GM19025 (cell line): ENCODE measurements around the gene TIMM17A.
"Not testable (repeated sequence)": the region's sequence is repeated elsewhere in the genome, so short reads cannot be mapped to it uniquely, and the experiment has no call there.

ENCODE experiments used
- ATAC-seq: cut with Tn5 transposase; IDR thresholded peaks from one replicate; pipeline ENCODE4 v1.9.1; 2021; ENCODE audit warnings: mild to moderate bottlenecking, low read depth, moderate library complexity; ENCODE audit not compliant: unreplicated experiment

Gene TIMM17A

DNA sequence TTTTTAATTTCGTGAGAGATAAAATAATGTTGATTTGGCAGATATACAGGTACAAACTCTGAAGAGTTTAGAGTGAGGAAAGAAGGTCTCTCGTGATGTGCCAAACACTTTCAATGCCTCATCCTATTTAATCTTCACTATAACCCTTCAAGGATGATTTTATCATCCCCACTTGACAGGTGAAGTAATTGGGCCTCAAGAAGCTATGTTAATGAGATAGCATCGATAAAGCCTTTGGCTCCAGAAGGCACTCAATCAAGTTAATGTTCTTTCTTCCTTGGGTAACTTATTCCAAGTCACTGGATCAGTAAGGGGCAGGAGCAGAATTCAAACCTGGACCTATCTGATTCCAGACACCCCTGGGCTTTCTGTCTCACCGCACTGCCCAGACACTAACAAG, 16.2 kb upstream of the TIMM17A start:
- no peak for ATAC-seq

DNA sequence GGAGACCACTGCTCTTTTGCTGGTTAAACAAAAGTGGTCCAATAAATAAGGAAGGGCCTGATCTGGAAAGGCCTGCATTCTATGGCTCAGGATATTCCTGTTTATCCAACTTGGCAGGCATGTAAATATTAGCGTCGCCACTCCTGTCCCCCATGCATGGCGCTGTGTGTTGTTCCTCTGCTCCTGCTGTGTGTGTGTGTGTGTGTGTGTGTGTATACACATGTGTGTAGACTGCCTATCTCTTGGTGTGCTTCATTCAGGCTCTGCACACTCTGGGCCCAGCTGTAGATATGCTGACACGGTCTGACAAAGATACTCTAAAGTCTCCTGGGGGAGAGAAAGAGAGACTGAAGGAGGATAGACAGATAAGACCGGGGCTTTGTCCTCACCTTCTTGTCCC, 15.7 kb upstream of the TIMM17A start:
- ATAC-seq = no peak

DNA sequence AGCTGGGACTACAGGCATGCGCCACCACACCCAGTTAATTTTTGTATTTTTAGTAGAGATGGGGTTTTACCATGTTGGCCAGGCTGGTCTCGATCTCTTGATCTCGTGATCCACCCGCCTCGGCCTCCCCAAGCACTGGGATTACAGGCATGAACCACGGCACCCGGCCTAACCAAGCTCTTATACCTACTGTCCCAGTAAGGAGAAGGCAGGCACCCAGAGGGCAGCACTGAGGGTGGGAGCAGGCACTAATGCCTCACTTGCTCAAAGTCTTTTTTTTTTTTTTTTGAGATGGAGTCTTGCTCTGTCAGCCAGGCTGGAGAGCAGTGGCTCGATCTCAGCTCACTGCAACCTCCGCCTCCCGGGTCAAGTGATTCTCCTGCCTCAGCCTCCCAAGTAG, 15.0 kb upstream of the TIMM17A start:
- ATAC-seq = not testable (repeated sequence)

DNA sequence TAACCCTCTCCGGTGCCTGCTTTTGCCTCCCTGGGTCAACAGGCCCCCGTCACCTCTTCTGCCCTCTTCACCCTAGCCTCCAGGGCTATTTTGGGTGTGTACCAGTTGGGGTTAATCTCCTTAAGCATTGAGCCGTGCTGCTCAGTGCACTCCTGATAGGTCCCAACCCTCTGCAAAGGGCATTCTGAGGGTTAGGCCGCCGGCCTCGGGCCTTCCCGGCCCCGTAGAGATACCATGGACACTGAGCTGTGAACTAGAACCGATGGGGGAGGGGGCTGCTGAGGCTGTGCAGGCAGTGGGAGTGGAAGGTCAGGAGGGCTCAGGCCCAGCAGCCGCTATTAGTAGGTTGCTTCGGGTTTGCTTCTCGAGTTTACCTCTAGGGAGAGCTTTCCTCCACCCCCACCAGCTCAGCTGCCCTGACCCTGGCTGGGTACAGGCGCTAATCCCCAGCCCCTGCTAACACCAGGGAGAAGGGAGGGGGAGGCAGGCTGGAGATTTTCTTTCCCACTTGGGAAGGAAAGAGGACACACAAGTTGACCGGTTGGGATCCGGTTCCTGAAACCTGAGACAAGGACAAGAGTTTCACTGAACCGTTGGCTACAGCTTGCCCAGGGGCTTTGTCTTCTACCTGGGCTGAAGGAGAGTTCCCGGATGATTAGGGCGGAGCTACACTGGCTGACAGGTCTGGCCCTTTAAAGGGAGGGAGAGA, 13.7 kb upstream of the TIMM17A start:
- ATAC-seq = no peak

DNA sequence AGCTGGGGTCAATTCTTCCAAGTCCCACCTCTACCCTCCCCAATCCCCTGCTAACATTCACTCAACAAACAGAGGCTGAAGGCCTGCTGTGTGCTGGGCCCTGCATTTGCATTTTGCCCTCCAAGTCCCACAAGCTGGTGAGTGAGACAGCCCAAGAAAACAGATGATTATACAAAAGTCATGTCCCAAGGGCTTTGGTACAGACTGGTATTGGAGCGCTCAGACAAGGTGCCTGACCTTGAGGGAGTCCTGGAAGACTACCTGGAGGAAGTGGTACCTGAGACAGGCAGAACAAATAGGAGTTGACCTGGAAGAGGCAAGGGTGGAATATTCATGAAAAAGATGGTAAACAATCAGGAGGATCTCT, 13.2 kb upstream of the TIMM17A start:
- no peak for ATAC-seq

DNA sequence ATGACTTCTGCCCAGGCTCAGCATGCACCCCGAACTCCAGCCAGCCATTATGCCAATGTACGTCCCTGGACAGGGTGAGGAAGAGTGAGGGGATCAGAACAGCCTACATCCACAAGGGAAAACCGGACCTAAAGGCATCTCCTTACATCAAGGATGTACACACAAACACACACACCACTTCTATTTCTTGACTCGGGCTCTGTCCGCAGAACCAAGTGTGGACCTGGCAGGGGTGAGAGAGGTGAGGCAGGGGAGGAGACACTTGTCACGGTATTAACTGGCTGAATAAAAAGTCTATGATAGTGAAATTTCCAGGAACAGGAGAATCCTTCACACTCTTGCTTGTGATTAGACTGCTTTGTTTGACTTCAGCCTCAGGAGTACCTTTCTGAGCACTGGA, 11.3 kb upstream of the TIMM17A start:
- ATAC-seq = no peak

DNA sequence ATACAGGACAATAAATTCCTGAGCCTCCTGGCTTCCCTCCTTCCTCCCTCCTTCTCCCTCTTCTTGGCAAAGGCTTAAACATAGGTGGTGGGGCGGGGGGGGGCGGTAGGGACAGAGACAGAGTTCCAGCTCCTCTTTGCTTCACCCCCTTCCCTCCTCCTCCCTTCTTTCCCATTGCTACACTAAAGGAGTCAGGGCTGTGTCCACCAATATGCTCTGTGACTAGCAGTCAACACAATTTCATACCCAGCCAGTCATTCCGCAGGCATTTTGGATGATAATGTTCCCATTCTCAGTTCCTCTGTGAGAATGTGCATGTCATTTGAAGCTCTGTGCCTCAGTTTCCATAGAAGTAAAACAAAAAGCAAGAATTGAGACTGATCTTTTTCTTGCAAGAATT, 10.7 kb upstream of the TIMM17A start:
- no peak for ATAC-seq

DNA sequence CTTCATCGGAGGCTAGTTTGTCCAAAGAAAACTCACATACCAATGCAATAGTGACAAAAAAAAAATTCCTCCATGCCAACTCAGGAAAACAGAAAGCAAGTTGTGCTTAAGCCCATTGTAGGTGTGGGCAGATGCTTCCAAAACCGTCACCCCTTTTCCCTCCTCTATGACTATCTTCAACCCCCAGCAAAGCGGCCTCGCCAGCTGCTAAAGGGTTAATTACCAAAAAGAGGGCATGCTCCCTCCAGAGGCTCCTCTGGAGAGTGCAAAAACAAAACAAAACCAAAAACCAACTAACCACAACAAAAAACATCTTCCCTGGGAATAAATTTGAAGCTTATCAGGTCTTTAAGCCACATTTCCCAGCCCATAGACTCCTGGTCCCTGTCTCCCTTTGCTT, 10.1 kb upstream of the TIMM17A start:
- ATAC-seq = no peak

DNA sequence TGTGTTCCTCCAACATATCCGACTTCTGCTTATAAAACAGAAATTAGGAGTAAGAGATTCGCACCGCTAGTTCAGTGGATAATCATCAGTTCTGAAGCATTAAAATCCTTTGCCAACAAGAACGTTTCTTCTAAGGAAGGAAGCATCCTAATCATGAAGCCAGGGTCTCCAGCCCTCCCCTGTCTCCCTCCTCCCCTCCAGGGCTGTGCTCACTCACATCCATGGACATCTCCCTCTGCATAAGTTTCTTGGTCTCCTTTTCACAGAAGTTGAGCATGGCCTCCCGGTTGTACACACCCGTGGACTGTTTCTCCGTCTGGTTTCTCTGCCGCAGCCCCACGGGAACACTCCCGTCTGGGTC, 9.5 kb upstream of the TIMM17A start:
- ATAC-seq = no peak

DNA sequence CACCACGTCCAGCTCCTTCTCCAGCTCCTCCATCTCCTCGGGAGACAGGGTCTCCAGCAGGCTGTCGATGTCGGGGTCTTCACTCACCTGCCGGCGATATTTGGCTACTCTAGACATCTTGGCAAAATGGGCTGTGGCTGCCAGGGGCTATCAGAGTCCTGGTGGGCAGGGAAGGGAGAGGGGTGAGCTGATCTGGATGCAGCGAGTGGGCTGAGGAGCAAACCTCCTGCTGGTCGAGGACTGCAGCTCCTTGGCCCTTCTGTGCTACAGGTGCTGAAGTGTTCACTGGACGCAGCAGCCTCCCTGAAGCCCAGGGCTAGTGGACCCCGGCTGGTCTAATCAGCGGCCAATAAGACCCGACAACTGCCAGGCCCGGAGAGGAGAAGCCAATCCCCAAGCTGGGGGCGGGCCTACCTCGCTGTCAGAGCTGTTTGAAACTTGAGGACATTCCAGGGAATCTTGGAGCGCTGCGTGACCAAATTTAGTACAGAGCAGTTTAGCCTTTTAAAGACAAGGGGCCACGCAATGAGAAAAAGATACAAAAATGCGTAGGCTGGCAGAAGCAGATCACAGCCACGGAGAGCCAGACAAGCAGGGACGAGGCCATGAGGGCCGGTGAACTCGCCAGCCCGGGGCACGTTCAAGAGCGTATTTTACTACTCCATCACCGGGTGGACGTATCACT, 8.9 kb upstream of the TIMM17A start, which contains the start of gene LMOD1:
TSS of gene LMOD1 (minus strand) at position 325 of the 685 bp plus-strand sequence. CDS start at position 117, 208 bp downstream.
- ATAC-seq = no peak

DNA sequence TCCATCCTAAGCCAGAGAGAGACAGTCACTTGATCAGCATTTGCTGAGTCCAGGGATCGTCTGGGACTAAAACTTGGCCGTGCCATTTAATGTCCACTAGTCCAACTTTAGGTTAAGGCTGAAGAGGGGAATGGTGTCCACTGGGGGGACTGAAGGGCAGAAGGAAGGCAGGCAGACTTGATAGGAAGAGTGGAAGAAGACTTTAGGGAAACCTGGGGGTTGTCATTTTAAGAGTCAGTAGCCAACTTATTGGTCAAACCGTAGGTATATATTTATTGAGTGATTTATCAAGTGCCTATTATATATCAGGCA, 7.7 kb upstream of the TIMM17A start:
- ATAC-seq = no peak

DNA sequence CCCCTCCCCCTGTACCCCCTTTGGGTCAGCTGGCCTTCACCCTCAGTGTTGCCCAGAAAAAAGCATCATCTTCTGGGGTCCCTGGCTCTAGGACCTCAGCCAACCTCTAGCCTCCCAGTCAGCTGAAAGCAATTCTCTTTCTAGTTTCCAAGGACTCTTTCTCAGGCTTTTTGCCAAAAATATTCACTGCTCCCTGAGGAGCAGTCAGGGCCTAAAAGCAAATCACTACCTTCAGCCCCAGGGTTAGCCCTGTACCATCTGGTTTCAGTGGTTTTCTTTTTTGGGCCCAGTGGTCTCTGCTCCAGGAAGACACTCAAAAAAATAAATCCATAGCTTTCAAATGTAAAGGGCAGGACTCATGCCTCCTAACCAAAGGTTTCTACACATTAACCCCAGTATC, 5.8 kb upstream of the TIMM17A start:
- no peak for ATAC-seq

DNA sequence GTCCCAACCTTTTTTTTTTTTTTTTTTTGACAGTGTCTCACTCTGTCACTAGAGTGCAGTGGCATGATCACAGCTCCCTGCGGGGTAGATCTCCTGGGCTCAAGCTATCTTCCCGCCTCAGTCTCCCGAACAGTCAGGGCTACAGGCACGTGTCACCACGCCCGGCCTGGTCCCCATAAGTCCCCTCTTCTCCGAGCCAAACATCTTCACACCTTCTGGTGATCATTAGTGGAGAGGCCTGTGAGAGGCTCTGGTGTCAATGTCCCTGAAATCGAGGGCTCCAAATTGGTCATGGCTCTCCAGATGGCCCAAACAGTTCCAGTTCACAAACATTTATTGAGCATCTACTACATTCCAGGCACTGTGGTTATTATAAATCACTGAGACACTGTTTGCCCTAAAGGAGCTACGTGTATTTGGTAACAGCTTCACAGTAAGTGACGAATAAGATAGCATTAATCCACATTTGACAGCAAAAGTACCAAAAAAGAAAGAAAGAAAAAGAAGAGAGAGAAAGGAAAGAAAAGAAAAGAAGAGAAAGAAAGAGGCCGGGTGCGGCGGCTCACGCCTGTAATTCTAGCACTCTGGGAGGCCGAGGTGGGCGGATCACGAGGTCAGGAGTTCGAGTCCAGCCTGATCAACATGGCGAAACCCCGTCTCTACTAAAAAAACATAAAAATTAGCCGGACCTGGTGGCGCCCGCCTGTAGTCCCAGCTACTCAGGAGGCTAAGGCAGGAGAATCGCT, 867 bp upstream of the TIMM17A start:
- ATAC-seq = no peak

DNA sequence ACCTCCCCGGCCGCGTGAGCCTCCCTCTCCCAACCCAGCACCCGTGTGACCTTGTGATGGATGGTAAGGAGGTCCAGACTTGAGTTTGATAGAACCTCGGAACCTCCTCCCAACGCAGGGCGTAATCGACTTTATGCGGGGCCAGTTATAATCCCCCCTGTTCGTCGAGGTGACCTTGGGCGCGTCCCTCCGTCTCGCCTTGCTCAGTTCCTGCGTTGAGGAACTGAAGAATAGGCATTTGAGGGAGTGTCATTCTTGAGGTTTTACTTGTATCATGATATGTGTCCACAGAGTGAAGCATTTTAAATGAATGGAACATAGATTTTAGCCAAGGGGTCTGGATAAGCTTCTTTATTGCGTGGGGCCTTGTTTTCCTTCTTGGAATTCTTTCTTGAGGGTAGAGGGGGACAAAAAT, 433 bp downstream of the TIMM17A start:
- ATAC-seq = peak; percentile 12

DNA sequence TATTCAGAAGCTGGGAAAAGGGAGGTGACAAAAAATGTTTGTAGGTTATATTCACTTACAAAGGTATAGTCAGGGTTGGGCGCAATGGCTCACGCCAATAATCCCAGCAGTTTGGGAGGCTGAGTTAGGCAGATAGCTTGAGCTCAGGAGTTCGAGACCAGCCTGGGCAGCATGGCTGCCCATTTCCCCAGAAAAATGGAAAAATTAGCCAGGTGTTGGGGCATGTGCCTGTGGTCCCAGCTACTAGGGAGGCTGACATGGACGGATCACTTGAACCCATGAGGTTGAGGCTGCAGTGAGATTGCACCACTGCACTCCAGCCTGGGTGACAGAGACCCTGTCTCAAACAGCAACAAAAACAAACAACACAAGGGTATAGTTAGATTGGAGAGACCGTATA, 3.0 kb downstream of the TIMM17A start:
- no peak for ATAC-seq

DNA sequence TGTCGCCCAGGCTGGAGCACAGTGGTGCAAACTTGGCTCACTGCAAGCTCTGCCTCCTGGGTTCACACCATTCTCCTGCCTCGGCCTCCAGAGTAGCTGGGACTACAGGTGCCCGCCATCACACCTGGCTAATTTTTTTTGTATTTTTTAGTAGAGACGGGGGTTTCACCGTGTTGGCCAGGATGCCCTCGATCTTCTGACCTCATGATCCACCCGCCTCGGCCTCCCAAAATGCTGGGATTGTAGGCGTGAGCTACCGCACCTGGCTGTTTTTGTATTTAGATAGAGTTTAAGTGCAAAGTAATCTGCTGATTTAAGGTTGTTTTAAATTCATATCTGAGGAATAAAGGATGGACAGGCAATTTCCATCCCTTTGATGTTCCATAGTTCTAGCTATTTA, 7.1 kb downstream of the TIMM17A start:
- ATAC-seq = not testable (repeated sequence)

DNA sequence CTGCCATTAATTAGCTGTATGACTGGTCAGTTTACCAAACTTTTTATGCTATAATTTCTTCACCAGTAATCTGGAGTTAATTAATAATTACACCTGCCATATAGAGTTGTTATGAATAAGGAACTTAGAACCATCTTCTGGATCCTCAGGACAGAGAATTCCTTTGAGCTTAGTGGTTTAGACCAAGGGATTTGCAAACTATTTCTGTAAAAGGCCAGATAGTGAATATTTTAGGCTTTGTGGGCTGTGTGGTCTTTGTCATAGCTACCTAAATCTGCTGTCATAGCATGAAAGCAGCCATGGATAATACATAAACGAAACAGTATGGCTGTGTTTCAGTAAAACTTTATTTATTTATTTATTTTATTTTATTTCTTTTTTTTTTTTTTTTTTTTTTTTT, 9.0 kb downstream of the TIMM17A start:
- no peak for ATAC-seq

DNA sequence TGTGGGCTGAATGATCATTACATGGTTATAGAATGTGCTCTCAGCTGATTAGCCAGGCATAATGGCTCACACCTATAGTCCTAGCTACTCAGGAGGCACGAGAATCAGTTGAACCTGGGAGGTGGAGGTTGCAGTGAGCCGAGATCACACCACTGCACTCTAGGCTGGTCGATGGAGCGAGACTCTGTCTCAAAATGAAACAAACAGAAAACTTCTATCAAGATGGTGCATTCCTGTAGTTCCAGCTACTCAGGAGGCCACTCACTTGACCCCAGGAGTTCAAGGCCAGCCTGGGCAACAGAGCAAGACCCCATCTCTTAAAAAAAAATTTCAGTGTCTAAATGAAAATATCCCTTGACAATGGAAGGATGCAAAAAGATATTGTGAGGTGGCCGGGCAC, 10.9 kb downstream of the TIMM17A start:
- no peak for ATAC-seq

DNA sequence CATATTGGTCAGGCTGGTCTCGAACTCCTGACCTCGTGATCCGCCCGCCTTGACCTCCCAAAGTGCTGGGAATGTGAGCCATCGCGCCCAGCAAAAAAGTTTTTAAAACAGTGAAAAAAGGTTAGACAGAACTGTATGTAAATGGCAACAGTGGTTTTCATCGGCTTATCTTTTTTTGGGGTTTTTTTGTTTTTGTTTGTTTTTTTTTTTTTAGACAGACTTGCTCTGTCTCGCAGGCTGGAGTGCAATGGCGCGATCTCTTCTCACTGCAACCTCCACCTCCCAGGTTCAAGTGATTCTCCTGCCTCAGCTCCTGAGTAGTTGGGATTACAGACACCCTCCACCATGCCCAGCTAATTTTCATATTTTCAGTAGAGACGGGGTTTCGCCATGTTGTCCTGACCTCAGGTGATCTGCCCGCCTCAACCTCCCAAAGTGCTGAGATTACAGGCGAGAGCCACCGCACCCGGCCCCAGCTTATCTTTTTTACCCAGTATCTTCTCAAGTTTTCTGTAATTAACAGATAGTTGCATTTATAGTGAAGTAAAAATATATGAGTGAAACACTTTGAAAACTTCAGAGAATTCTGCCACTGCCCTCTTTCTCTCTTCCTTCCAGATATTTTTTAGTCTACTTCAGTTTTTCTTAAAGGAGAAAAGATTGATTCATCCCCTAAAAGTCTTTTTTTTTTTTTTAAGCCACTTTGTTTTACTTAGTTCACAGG, 13.1 kb downstream of the TIMM17A start:
- no peak for ATAC-seq

DNA sequence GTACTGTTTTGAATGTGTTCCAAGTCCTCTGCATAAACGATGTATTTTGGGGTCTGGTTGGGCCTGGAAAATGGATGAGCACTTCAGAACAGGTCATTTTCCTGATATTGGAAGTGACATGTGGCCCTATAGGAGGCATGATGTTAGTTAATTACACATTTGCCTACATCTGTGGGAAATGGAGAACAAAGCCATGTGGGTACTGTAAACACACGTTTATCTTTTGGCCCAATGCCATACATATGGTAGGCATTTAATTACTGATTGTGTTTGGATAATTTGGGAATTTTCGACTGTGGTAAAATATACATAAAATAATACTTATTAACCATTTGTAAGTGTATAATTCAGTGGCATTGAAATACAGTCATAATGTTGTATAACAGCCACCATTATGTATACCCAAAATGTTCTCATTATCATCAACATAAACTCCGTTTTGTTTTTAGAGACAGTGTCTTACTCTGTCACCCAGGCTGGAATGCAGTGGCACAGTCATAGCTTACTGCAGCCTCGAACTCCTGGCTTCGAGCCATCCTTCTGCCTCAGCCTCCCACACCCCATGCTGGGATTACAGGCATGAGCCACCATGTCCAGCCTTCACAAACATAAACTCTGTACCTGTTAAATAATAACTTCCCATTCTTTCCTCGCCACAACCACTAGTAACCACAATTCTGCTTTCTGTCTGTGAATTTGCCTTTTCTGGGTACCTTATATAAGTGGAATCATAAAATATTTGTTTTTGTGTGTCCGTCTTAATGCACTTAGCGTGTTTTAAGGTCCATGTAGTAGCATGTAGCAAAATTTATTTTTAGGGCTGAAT, 15.2 kb downstream of the TIMM17A start:
- no peak for ATAC-seq
